Kidney epithelial cell (primary cell): Measurements from ENCODE around the gene ADAMTS2. TPM values are rescaled to one million over a fixed set of nuclear protein-coding genes. Genes with fewer than 3 reads are reported as not detected.

Experiments
- DNase-seq: peaks from one replicate; pipeline ENCODE4 v3.0.0-alpha.2; 2010; ENCODE audit warnings: low read depth
- H3K27me3 ChIP-seq: 2 replicates; pipeline ENCODE4 v1.6.0; 2011; ENCODE audit warnings: low read length; ENCODE audit not compliant: control insufficient read depth, insufficient read depth
- H3K36me3 ChIP-seq: 2 replicates; pipeline ENCODE4 v1.5.1; 2011; ENCODE audit warnings: low read length; ENCODE audit not compliant: control insufficient read depth, insufficient read depth
- H3K4me3 ChIP-seq: 2 replicates; pipeline ENCODE4 v1.5.1; 2011; ENCODE audit warnings: low read depth, mild to moderate bottlenecking, control low read depth, low read length
- total RNA-seq: library from RNA; depleted of rRNA; stranded (reverse); fragments of >200 nt; gene quantifications from 2 replicates; pipeline ENCODE4 v1.2.3, GENCODE V29; 2015
- TF ChIP-seq, protein P1 (sequence below): IDR thresholded peaks from 2 replicates; pipeline ENCODE4 v1.5.1; 2011; ENCODE audit warnings: mild to moderate bottlenecking, moderate library complexity, low read length, control low read depth, inconsistent platforms; ENCODE audit not compliant: insufficient read depth, poor library complexity, severe bottlenecking

ADAMTS2 gene
- total RNA-seq, 1 donor from 2014 or later = 1.8 TPM

DNA sequence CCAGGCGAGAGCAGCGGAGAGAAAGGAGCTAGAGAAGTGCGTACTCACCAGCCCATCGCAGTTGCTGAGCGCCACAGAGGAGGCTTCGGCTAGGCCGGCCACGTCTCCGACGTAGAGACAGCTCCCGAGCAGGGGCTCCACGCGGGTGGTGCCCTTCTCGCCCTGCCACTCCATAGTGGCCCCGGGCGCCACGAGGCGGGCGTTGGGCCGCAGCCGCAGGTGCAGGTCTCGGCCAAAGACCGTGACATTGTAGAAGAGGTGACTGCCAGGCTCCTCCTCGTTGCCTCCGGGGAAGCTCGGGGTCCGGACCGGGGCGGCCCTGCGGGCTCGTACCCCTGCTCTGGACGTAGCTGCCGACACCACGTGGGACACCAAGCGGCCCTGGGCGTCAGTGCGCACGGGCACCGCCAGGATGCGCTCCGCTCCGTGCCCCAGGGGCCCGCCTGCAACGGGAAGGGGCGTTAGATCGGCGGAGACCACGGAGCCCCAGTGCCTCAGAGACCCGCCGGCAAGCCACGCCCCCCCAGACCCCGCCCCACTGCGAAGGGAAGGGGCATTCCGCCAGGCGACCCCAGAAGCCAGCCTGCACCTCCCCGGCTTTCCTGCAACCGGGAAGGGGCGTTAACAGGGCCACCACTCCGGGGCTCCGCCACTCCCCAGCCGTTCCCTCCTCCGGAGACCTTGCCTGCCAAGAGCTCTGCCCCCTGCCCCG is 1.4 kb downstream of the ADAMTS2 start:
- DNase-seq = no peak
- H3K36me3 ChIP-seq = no peaks in the 10 kb centered on the region
- H3K27me3 ChIP-seq = peaks cover 39% of the 10 kb centered on the region
- TF ChIP-seq, protein P1, sequence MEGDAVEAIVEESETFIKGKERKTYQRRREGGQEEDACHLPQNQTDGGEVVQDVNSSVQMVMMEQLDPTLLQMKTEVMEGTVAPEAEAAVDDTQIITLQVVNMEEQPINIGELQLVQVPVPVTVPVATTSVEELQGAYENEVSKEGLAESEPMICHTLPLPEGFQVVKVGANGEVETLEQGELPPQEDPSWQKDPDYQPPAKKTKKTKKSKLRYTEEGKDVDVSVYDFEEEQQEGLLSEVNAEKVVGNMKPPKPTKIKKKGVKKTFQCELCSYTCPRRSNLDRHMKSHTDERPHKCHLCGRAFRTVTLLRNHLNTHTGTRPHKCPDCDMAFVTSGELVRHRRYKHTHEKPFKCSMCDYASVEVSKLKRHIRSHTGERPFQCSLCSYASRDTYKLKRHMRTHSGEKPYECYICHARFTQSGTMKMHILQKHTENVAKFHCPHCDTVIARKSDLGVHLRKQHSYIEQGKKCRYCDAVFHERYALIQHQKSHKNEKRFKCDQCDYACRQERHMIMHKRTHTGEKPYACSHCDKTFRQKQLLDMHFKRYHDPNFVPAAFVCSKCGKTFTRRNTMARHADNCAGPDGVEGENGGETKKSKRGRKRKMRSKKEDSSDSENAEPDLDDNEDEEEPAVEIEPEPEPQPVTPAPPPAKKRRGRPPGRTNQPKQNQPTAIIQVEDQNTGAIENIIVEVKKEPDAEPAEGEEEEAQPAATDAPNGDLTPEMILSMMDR = peak; percentile 27
- peak overlapping the region; percentile 13 for H3K4me3 ChIP-seq

DNA sequence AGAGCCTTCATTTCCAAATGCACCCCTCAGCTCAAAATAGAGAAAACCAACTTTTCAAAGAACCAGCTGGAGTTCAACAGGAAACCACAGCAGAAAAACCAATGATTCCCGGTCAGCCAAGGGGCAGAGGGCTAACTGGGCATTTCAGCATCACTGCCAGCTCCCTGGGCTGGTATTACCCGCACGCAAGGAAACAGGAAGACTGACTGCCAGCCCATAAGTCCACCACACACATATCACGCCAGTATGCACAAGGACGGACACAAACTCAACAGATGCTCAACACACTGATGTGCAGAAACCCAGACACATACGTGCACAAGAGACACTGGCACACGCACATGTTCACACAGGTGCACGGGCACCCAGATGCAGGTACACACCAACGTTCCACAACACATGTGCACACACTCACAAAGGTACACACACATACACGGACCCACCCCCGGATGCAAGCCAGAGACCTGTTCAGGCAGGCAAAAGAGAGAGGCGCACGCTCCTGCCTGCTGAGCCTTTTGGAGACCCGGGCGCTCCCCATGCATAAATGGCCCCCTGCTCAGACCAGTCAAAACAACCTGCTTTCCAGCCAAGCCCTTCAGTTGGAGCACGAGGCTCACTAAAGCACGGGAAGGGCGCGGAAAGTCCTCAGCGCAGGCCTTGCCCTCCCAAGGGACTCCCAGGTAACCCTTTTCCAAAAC is 2.1 kb downstream of the ADAMTS2 start:
- TF ChIP-seq, protein P1 = no peak
- no peaks in the 10 kb centered on the region for H3K36me3 ChIP-seq
- H3K4me3 ChIP-seq = no peak overlapping the region
- no peak for DNase-seq
- H3K27me3 ChIP-seq = peaks cover 39% of the 10 kb centered on the region

DNA sequence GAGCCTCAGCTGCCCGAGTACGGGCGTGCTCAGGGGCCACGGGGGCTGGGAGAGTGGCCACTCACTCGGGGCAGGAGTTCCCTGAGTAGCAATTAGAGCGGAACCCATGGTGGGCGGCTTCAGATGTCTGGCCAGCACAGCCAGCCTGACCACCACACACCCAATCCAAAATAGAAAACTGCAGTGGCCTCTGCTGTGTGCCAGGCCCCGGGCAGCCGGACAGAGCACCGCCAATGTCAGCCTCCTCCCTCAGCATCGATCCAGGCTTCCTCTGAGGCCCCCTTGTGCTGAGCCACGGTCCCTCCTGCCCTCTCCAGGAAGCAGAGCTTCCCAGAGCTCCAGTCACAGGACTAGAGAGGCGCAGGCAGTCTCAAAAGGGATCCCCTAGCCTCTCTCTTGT is 2.7 kb downstream of the ADAMTS2 start:
- Histone ChIP-seq H3K27me3 (peaks cover 39% of the 10 kb centered on the region), H3K4me3 (no peak overlapping the region), H3K36me3 (no peaks in the 10 kb centered on the region)

DNA sequence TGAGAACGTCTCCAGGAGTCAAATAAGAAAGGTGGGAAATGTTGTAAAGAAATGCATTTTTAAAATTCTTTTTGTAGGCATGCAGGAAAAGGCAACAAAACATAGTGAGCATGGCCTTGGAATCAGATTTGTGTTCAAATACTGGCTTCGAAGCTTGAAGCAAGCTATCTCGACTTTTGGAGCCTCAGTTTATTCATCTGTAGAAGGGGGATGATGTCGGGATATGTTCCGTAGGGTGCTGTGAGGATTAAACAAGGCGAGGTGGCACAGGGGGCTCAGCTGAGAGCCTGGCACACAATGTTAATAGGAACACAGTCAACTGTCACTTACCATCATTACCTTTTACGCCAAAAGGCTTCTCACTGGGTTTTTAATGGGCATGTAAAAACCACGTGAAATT is 4.8 kb downstream of the ADAMTS2 start:
- TF ChIP-seq, protein P1 = no peak
- H3K27me3 ChIP-seq = peaks cover 26% of the 10 kb centered on the region

More for the DNA sequence above, 2.7 kb downstream of the ADAMTS2 start:
- TF ChIP-seq, protein P1 = no peak
- no peak for DNase-seq

DNA sequence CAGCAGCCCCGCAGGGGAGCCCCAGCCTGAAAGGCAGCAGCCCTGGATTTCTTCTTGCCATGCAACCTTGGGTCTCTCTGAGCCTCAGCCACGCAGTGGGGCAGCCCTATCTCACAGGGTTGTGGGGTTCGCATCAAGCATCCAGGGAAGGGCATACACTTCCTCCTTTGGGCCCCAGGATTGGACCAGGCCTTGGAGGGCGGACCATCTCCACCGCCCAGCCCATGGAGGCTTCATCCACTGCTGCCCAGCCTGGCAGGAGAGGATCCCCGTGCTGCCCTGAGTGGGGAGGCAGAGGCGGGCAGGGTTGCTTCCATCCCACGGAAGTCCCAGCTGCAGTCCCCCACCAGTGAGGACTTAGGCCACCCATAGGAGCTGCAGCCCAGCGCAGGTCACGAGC is 5.3 kb downstream of the ADAMTS2 start:
- no peaks in the 10 kb centered on the region for H3K36me3 ChIP-seq

More for the DNA sequence above, 4.8 kb downstream of the ADAMTS2 start:
- DNase-seq = no peak
- Histone ChIP-seq H3K36me3 (no peaks in the 10 kb centered on the region), H3K4me3 (no peak overlapping the region)

More for the DNA sequence above, 5.3 kb downstream of the ADAMTS2 start:
- TF ChIP-seq, protein P1 = no peak
- Histone ChIP-seq H3K27me3 (peaks cover 26% of the 10 kb centered on the region), H3K4me3 (no peak overlapping the region)
- no peak for DNase-seq
